IgD-negative memory B cell (primary cell): ENCODE results near the gene FDXR. TPM values are rescaled to one million over a fixed set of nuclear protein-coding genes. Genes with fewer than 3 reads are reported as not detected.

Experiments
- H3K27ac Mint-ChIP-seq, 3 donors: one replicate each; pipeline ENCODE4 v1.8.0; 2020 to 2022; ENCODE audit warnings: mild to moderate bottlenecking in 3 of 3, mixed read lengths in 3 of 3, moderate library complexity in 1 of 3
- H3K27me3 Mint-ChIP-seq: one replicate; pipeline ENCODE4 v1.8.0; 2021; ENCODE audit warnings: mixed read lengths
- H3K36me3 Mint-ChIP-seq: one replicate; pipeline ENCODE4 v1.8.0; 2020; ENCODE audit warnings: mild to moderate bottlenecking, mixed read lengths
- H3K4me1 Mint-ChIP-seq, 3 donors: one replicate each; pipeline ENCODE4 v1.8.0; 2020 to 2022; ENCODE audit warnings: mixed read lengths in 3 of 3, mild to moderate bottlenecking in 1 of 3
- H3K4me3 Mint-ChIP-seq, 4 donors: one replicate each; pipeline ENCODE4 v1.8.0; 2020 to 2022; ENCODE audit warnings: mild to moderate bottlenecking in 4 of 4, mixed read lengths in 4 of 4, moderate library complexity in 3 of 4
- H3K9me3 Mint-ChIP-seq, 3 donors: one replicate each; pipeline ENCODE4 v1.8.0; 2020 to 2021; ENCODE audit warnings: mixed read lengths in 3 of 3, mild to moderate bottlenecking in 1 of 3
- polyA plus RNA-seq: library from polyadenylated mRNA; unstranded; fragments of 300-500 nt; fragmentation: Illumina TruSeq; gene quantifications from one replicate; pipeline ENCODE4 v1.2.3, GENCODE V29; 2021

FDXR gene
- polyA plus RNA-seq, 1 donor from 2014 or later = 5.9 TPM

DNA sequence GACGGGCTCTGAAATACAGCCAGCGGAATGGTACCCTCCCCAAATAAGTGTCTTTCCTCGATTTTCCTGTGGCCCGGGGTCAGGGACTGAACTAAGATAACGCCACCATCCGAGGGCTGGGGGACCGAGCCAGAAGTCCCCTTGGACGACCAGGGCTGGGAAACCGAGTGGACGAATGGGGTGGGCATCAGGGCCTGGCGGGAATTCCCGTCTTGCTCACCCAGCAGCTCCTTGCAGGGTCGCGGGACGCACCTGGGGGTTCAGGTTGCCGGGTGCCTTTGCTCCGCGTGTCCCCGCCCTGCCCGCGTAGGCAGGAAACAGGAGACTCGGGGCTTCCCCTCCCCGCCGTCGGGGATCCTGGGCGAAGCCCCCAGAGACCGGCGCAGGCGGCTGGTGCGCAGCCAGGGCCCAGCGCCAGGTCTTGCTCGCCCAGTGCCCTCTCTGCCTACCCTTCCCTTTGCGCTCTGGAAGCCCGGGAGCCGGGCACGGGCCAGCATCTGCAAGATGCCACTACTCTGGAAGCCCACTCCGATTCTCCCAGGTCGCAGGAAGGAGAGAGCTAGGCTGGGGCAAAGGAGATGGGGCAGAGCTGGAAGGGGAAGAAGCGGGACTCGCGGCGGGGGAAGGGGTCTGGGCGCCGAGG is 12.4 kb downstream of the FDXR start:
- Mint-ChIP-seq H3K27ac (peak overlapping the region in 1 of 3 donors; percentile 76), H3K4me1 (peaks cover 3 to 6% (median 5%) of the 10 kb centered on the region in 3 donors)

DNA sequence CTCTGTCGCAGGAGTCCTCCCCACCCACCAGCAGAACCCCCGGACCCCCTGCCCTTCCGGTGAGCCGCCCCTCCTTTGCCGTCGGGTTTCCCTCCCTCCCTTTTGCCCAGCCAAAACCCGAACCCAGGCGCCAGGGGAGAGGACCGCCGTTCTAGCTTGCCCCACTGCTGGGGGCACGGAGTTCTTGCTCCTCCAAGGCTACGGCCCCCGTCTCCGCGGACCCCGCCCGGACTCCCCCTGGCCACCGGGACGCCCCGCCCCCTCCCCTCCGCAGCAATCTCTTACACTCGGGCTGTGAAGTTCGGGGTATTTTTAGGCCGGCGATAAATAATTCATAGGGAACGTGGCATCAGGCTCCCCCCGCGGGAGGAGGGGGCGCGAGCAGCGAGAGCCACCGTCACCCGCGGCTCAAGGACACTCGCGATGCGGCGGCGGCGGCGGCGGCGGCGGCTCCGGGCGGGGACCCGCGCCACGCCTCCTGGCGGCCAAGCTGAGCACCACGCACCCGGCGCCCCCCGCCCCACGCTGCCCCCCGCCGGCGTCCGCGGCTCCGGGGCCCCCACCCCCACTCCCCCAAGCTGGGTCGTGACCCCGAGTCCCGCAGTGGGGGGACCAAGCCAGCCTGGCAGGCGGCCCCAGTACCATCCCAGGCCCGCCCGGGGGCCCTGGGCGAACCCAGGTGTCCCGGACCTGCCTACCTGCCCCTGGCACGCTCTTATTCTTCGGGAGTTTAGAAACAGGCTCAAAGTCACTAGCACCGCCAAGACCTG is 13.2 kb downstream of the FDXR start, which contains the start of gene GRIN2C:
Gene GRIN2C, minus strand, starts transcription at position 427 of the 770 bp plus-strand sequence. CDS start 4,793 bp downstream, outside the sequence.
- H3K36me3 Mint-ChIP-seq = no peaks in the 10 kb centered on the region
- peak within 1 kb of the TSS in 3 of 4 donors; percentile 52 to 84 (median 78) for H3K4me3 Mint-ChIP-seq
- peak within 1 kb of the TSS in 2 of 3 donors; percentile 10 to 76 for H3K27ac Mint-ChIP-seq
- H3K9me3 Mint-ChIP-seq = no peaks in the 10 kb centered on the region
- H3K4me1 Mint-ChIP-seq = peaks cover 0 to 1% (median under 1%) of the 10 kb centered on the region in 3 donors
- peaks cover 49% of the 10 kb centered on the region for H3K27me3 Mint-ChIP-seq

More for the DNA sequence above, 12.4 kb downstream of the FDXR start:
- Mint-ChIP-seq H3K4me3 (peak overlapping the region in 3 of 4 donors; percentile 52 to 84 (median 78)), H3K27me3 (peaks cover 47% of the 10 kb centered on the region), H3K36me3 (no peaks in the 10 kb centered on the region), H3K9me3 (no peaks in the 10 kb centered on the region)

DNA sequence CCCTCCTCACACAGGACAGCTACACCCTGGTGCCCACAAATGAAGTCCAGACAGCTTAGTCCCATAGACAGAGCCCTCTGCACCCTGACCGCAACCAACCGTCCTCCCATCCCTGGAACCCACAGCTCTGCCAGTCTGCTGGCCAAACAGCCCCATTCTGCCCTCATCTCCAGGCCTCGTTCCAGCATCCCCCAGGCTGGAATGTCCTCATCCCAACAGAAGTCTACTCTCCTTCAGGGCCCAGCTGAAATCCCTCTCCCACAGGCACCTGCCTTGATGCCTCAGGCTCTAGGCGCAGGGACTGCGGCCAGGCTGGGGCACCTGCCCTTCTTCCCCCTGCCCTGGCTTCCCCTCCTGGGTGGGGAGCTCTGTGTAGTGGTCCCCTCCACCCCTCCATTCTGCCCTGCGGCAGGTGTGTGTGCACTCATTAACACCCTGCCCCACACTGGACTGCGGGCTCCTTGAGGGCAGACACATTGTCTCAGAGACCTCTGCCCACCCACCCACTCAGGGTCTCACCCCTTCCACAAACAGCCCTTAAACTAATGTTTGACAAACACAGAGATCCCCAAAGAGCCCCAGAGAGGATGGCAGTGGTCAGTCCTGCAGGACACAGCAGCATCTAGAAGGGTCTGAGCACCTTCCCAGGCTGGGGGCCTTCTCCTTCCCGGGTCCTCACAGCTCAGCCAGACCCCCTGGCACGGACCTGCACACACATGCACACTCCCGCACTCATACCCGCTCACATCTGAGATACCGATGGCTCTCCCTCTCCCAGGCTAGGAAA is 13.9 kb downstream of the FDXR start:
- Mint-ChIP-seq H3K4me1 (peaks cover 0 to 1% (median 0%) of the 10 kb centered on the region in 3 donors), H3K27ac (peak overlapping the region in 2 of 3 donors; percentile 10 to 32), H3K27me3 (peaks cover 57% of the 10 kb centered on the region), H3K36me3 (no peaks in the 10 kb centered on the region), H3K4me3 (peak overlapping the region in 2 of 4 donors; percentile 38 to 52), H3K9me3 (no peaks in the 10 kb centered on the region)

DNA sequence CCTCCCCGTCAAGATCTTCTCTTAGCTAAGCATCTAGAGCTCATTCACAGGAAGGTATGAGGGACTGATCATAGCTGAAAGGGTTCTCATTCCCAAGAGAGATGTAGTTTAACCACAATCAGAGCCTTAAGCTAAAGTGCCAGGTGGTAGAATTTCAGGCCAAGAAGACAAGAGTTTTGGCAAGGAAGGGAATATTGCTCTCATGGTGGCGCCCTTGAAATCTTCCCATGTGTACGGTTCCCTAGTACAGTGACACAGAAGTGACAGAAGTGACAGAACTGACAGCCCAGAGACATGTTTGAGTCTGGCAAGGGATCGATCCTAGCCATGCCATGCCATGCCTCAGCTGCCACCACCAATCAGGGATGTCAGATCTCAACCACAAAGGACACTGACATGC is 15.6 kb downstream of the FDXR start:
- H3K9me3 Mint-ChIP-seq = no peaks in the 10 kb centered on the region
- peak overlapping the region in 1 of 3 donors; percentile 8 for H3K27ac Mint-ChIP-seq
- no peaks in the 10 kb centered on the region for H3K36me3 Mint-ChIP-seq
- peaks cover 62% of the 10 kb centered on the region for H3K27me3 Mint-ChIP-seq
- peaks cover 3 to 6% (median 5%) of the 10 kb centered on the region in 3 donors for H3K4me1 Mint-ChIP-seq
- H3K4me3 Mint-ChIP-seq = no peak overlapping the region

DNA sequence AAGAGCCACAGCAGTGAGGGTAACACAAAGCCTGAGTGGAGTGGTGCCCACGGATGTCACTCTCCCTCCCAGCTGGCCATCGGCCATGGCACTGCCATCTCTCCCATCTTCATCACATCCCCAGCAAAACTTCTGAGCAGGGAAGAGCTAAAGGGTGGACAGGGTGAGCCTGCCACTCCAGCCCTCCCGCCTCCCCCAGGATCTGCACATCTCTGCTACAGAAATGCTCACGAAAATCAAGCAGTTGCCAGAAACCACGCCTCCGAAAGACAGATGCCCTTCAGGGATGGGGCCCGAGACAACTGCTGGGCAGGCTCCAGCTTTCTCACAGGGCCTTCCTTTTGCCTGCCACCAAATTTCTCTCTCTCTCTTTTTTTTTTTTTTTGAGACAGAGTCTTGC is 16.7 kb downstream of the FDXR start:
- Mint-ChIP-seq H3K4me1 (peaks cover 4 to 6% (median 5%) of the 10 kb centered on the region in 3 donors), H3K36me3 (no peaks in the 10 kb centered on the region), H3K9me3 (no peaks in the 10 kb centered on the region), H3K27ac (no peak overlapping the region), H3K27me3 (peaks cover 59% of the 10 kb centered on the region), H3K4me3 (peak overlapping the region in 1 of 4 donors; percentile 4)

DNA sequence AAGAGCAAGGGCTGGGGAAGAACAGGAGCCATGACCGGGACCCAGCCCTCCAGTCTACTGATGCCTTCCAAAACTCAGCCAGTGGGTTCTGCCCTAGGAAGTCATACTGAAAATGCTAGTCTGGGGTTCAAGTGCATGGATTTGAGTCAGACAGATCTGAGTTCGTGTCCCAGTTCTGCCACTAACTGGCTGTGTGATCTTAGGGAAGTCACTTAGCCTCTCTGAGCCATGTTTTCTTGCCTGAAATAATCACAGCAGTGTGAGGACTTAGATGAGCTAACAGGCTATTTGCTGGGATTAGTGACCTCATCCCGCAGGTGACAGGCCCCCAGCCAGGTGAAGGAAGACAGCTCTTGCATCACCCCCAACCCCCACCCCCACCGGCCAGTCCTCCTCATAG is 17.5 kb downstream of the FDXR start:
- H3K4me1 Mint-ChIP-seq = peaks cover 5 to 6% (median 5%) of the 10 kb centered on the region in 3 donors
- H3K27ac Mint-ChIP-seq = peak overlapping the region in 1 of 3 donors; percentile 4
- no peak overlapping the region for H3K4me3 Mint-ChIP-seq
- H3K27me3 Mint-ChIP-seq = peaks cover 55% of the 10 kb centered on the region
- no peaks in the 10 kb centered on the region for H3K36me3 Mint-ChIP-seq
- no peaks in the 10 kb centered on the region for H3K9me3 Mint-ChIP-seq

DNA sequence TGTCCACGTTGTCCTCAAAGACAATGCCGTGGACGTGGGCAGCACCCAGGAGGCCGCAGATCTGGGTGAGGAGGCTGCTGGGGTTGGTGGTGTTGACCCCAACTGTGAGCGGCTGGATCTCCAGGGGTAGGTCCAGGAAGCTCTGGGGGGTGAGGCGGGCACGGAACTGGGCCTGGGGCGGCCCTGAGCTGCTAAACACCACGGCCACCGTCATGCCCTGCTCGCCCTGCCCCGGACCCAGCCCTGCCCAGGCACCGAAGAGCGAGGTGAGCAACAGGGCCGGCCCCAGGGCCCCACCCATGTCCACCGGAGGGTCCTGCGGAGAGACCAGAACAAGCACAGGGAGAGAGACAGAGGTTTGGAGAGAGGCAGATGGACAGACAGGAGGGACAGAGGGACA is 18.0 kb downstream of the FDXR start:
- no peaks in the 10 kb centered on the region for H3K9me3 Mint-ChIP-seq
- H3K27me3 Mint-ChIP-seq = peaks cover 52% of the 10 kb centered on the region
- peaks cover 4 to 6% (median 5%) of the 10 kb centered on the region in 3 donors for H3K4me1 Mint-ChIP-seq
- H3K36me3 Mint-ChIP-seq = no peaks in the 10 kb centered on the region
- H3K4me3 Mint-ChIP-seq = no peak overlapping the region
- peak overlapping the region in 1 of 3 donors; percentile 4 for H3K27ac Mint-ChIP-seq

DNA sequence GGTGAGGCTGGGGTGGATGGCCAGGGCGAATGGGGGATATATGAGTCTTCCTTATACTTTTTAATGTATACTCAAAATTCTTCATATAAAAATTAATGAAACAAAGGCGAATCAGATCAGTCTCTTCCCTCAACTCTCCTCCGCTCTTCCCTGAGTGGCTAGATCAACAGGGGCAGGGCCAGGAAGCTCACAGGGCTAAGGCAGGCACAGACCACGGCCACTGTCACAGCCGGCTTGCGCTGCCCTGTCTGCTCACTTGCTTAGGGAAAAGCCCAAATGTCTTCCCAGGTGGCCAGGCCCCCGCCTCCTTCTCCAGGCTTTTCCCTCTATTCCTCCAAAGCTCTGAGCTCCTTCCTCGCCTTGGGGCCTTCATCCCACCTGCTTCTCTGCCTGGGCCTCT is 19.1 kb downstream of the FDXR start:
- Mint-ChIP-seq H3K9me3 (no peaks in the 10 kb centered on the region), H3K27ac (no peak overlapping the region), H3K36me3 (no peaks in the 10 kb centered on the region), H3K4me1 (peaks cover 4 to 6% (median 5%) of the 10 kb centered on the region in 3 donors), H3K4me3 (no peak overlapping the region), H3K27me3 (peaks cover 47% of the 10 kb centered on the region)

DNA sequence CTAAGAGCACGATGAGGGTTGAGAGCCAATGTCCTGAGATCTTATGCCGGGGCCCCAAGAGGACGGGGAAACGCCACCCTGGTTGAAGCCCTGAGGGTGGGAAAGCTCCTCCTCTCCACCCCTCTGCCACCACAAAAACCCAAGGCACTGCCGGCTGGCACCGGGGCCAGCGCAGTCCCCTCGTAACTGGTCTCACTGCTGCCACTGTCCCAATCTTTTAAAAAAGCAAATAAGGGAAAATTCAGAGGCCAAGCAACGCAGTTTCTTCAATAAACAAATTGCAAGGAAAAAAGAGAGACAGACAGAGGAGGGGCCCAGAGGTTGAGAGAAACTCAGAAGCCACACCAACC is 19.8 kb downstream of the FDXR start:
- H3K4me3 Mint-ChIP-seq = peak overlapping the region in 1 of 4 donors; percentile 85
- peaks cover 45% of the 10 kb centered on the region for H3K27me3 Mint-ChIP-seq
- H3K9me3 Mint-ChIP-seq = no peaks in the 10 kb centered on the region
- H3K27ac Mint-ChIP-seq = peak overlapping the region in 1 of 3 donors; percentile 57
- H3K36me3 Mint-ChIP-seq = peaks cover 2% of the 10 kb centered on the region
- H3K4me1 Mint-ChIP-seq = peaks cover 4 to 6% (median 5%) of the 10 kb centered on the region in 3 donors

DNA sequence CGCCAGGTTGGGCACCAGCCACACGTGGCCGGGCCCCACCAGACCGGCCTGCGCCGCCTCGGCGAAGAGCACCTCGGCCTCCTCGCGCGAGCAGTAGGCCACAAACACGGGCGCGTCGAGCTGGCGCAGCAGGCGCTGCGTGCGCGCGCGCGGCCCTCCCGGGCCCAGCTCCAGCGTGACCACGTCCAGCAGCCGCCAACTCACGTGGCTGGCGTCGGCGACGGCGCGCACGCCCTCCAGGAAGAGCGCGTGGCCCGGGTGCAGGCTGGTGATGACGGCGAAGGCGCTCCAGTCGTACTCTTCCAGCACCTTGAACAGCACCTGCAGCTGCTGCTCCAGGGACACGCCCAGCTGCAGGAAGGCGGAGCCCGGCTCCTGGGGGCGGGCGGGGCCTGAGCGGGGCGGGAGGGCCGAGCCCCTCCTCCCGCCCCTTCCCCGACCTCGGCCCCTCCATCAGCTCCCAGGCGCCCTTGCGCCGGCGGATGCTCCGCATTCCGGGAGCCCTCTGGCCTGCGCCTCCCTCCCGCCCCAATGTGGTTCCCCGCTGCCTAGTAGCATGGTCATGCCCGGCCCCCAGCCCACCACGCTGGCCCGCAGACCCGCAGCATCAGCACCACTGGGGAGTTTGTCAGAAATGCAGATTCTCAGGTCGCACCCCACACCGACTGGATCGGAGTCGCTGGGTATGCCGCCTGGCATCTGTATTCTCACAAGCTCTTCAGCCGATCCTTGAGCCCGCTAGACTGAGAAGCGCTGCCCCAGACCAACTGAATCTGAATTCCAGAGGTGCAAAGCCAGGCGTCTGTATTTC is 20.4 kb downstream of the FDXR start:
- H3K4me3 Mint-ChIP-seq = peak overlapping the region in 1 of 4 donors; percentile 85
- H3K27me3 Mint-ChIP-seq = peaks cover 43% of the 10 kb centered on the region
- peak overlapping the region in 1 of 3 donors; percentile 57 for H3K27ac Mint-ChIP-seq
- peaks cover 4 to 6% (median 5%) of the 10 kb centered on the region in 3 donors for H3K4me1 Mint-ChIP-seq
- H3K36me3 Mint-ChIP-seq = peaks cover 2% of the 10 kb centered on the region
- H3K9me3 Mint-ChIP-seq = no peaks in the 10 kb centered on the region

DNA sequence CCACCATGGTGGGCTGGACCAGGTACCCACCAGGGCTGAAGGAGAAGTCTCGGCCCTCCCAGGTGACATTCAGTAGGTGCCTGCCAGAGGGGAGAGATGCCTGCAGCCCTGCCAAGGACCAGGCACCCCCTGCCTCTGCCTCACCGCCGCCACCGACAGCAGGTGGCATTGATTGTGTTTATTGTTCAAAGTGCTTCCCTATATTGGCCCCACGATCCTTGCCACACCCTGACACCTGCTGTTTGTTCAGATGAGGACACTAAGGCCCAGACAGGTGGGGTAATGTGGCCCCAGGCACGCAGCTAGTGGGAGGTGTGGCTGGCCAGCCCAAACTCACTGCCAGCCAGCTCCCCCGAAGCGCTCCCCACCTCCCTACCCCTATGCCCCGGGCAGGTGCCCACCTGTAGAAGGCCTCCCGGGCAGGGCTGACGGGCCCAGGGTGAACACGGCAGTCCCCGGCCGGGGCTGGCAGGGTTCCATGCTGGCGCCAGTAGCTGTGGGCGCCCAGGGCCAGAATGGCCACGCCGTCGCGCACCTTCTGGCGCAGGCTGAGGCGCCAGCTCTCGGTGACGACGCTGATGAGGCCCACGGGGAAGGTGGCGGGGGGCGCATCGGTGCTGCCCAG is 21.1 kb downstream of the FDXR start:
- H3K4me3 Mint-ChIP-seq = peak overlapping the region in 1 of 4 donors; percentile 63
- peaks cover 39% of the 10 kb centered on the region for H3K27me3 Mint-ChIP-seq
- no peaks in the 10 kb centered on the region for H3K9me3 Mint-ChIP-seq
- peaks cover 2% of the 10 kb centered on the region for H3K36me3 Mint-ChIP-seq
- no peak overlapping the region for H3K27ac Mint-ChIP-seq
- peaks cover 4 to 6% (median 5%) of the 10 kb centered on the region in 3 donors for H3K4me1 Mint-ChIP-seq

DNA sequence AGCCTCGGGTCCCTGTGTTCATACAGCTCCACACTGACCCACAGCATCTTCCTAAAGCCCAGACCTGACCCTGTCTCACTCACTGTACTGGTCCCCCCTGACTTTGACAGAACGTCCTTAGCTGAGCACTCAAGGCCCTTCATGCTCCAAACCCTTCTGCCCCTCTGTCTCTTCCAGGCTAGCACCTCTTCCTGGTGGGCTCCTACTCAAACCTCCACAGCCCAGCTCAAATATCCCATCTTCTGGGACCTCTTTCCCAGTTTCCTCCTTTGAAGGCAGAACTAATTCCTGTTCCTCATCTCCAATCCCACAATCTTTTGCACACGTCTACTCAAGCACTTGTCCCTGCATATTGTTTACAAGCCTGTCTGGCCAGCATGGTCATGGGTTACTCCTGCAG is 21.9 kb downstream of the FDXR start:
- Mint-ChIP-seq H3K27me3 (peaks cover 33% of the 10 kb centered on the region), H3K36me3 (peaks cover 2% of the 10 kb centered on the region), H3K4me3 (peak overlapping the region in 1 of 4 donors; percentile 63), H3K27ac (peak overlapping the region in 1 of 3 donors; percentile 2), H3K4me1 (peaks cover 4 to 6% (median 5%) of the 10 kb centered on the region in 3 donors), H3K9me3 (no peaks in the 10 kb centered on the region)

DNA sequence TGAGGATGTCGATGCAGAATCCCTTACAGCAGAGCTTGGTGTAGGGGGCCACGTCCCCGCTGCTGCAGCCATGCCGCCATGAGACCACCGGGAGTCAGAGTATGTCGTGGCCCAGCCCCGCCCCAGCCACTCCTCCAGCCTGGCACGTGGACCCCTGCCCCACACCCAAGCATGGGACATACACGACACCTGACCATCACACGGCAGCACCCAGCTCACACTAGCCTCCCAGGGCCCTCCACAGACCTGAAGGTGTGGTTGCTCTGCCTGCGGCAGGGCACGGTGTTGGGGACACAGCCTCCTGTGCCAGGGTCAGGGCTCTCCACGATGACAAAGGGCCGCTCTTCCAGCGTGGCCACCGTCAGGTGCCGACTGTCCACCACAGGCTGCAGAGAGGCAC is 22.5 kb downstream of the FDXR start:
- H3K36me3 Mint-ChIP-seq = peaks cover 2% of the 10 kb centered on the region
- peaks cover 4 to 6% (median 5%) of the 10 kb centered on the region in 3 donors for H3K4me1 Mint-ChIP-seq
- H3K4me3 Mint-ChIP-seq = no peak overlapping the region
- peaks cover 30% of the 10 kb centered on the region for H3K27me3 Mint-ChIP-seq
- H3K9me3 Mint-ChIP-seq = no peaks in the 10 kb centered on the region
- no peak overlapping the region for H3K27ac Mint-ChIP-seq
